Activated gamma-delta T cell treated with anti-CD3 and anti-CD28 coated beads, Interleukin-2, amount 50 U/mL, for 16 hours (primary cell): ENCODE results near the gene RGS7.
"Not testable (repeated sequence)": the region's sequence is repeated elsewhere in the genome, so short reads cannot be mapped to it uniquely, and the experiment has no call there.

ENCODE experiments used
- DNase-seq: peaks from one replicate; pipeline ENCODE4 v3.0.0-alpha.2; 2020; ENCODE audit warnings: low read depth

Gene RGS7

GRCh38 chr1:241331328-241332036, 25.5 kb downstream of the RGS7 start:
- DNase-seq = no peak

GRCh38 chr1:241330619-241331327, 26.2 kb downstream of the RGS7 start:
- DNase-seq = no peak

- DNase-seq = no peak
These were observed 31.5 kb downstream of the RGS7 start for GRCh38 chr1:241325456-241325855.

- DNase-seq = no peak
These were observed 33.4 kb downstream of the RGS7 start for GRCh38 chr1:241323514-241324195.

- DNase-seq = no peak
These were observed 39.3 kb downstream of the RGS7 start for GRCh38 chr1:241317676-241318075.

GRCh38 chr1:241316372-241316771, 40.6 kb downstream of the RGS7 start:
- DNase-seq = no peak

- no peak for DNase-seq
These were observed 45.8 kb downstream of the RGS7 start for GRCh38 chr1:241311056-241311746.

GRCh38 chr1:241310451-241310850, 46.6 kb downstream of the RGS7 start:
- DNase-seq = no peak

- no peak for DNase-seq
These were observed 47.4 kb downstream of the RGS7 start for GRCh38 chr1:241309651-241310050.

GRCh38 chr1:241308471-241308870, 48.5 kb downstream of the RGS7 start:
- no peak for DNase-seq

GRCh38 chr1:241308011-241308410, 49.0 kb downstream of the RGS7 start:
- no peak for DNase-seq

- no peak for DNase-seq
These were observed 50.7 kb downstream of the RGS7 start for GRCh38 chr1:241306125-241306790.

- DNase-seq = not testable (repeated sequence)
These were observed 55.0 kb downstream of the RGS7 start for GRCh38 chr1:241302024-241302423.

- DNase-seq = no peak
These were observed 57.7 kb downstream of the RGS7 start for GRCh38 chr1:241299347-241299746.

- DNase-seq = no peak
These were observed 64.0 kb downstream of the RGS7 start for GRCh38 chr1:241292973-241293372.

GRCh38 chr1:241291548-241291947, 65.5 kb downstream of the RGS7 start:
- not testable (repeated sequence) for DNase-seq

- DNase-seq = no peak
These were observed 70.5 kb downstream of the RGS7 start for GRCh38 chr1:241286486-241286885.

- DNase-seq = no peak
These were observed 80.6 kb downstream of the RGS7 start for GRCh38 chr1:241276391-241276790.

- DNase-seq = no peak
These were observed 81.0 kb downstream of the RGS7 start for GRCh38 chr1:241275981-241276380.

- DNase-seq = no peak
These were observed 81.8 kb downstream of the RGS7 start for GRCh38 chr1:241275226-241275625.

- no peak for DNase-seq
These were observed 82.3 kb downstream of the RGS7 start for GRCh38 chr1:241274693-241275092.

- DNase-seq = no peak
These were observed 84.2 kb downstream of the RGS7 start for GRCh38 chr1:241272828-241273227.
